Measurements from ENCODE around the gene LSAMP. TPM values are rescaled to one million over a fixed set of nuclear protein-coding genes. Genes with fewer than 3 reads are reported as not detected.

LSAMP gene
- total and polyA plus RNA-seq, 2 of the 4 experiments (the other 2 are of a cell fraction), result 7.9 to 8.0 TPM

GRCh38 chr3:115843206-115843605 lies 602.1 kb downstream of the LSAMP start:
- intact Hi-C loops (cut with micrococcal nuclease) (no loop called here), in situ Hi-C loops (cut with MboI; ENCODE audit: low sequenced_read_pairs) (no loop called here), dilution Hi-C loops (cut with HindIII; ENCODE audit: low sequenced_read_pairs, unreplicated experiment) (no loop called here)
- Histone ChIP-seq H3K36me3 (ENCODE audit: control insufficient read depth, insufficient read depth, low read length) (peaks cover 1% of the 10 kb centered on the region; the same call in 1 of the 2 replicates), H3K9ac (ENCODE audit: low read depth, low read length) (no peak overlapping the region), H3K4me3 (ENCODE audit: insufficient read depth, low read depth, low read length) (no peak overlapping the region), H3K9me3 (ENCODE audit: control insufficient read depth, insufficient read depth, low read length) (no peaks in the 10 kb centered on the region), H4K20me1 (ENCODE audit: insufficient read depth, low read length) (no peaks in the 10 kb centered on the region), H3K4ac (ENCODE audit: low read depth, low read length) (no peak overlapping the region), H3K23ac (ENCODE audit: low read depth, low read length) (no peak overlapping the region), H3K14ac (replicated peaks; ENCODE audit: low read depth, low read length) (no peak overlapping the region), H2BK20ac (ENCODE audit: low read depth, low read length) (no peak overlapping the region), H2BK120ac (ENCODE audit: low read depth, low read length) (no peak overlapping the region), H2BK15ac (ENCODE audit: low read depth, low read length) (no peak overlapping the region), H3K27me3 (ENCODE audit: control insufficient read depth, insufficient read depth, low read length) (no peaks in the 10 kb centered on the region), H2BK5ac (ENCODE audit: low read depth, low read length, poor library complexity, severe bottlenecking) (no peak overlapping the region), H3K4me2 (ENCODE audit: low read depth, low read length) (no peak overlapping the region), H3K18ac (ENCODE audit: low read depth, low read length) (no peak overlapping the region), H4K5ac (ENCODE audit: low read depth, low read length) (no peak overlapping the region), H2AFZ (replicated peaks; ENCODE audit: low read length, poor library complexity) (no peak overlapping the region), H3K9me1 (ENCODE audit: insufficient read depth, low read length) (no peaks in the 10 kb centered on the region), H3K79me1 (ENCODE audit: low read depth in 1 of 2, low read length in 2 of 2) (no peaks in the 10 kb centered on the region), H2AK9ac (replicated peaks; ENCODE audit: low read depth, low read length, poor library complexity) (no peak overlapping the region), H2AK5ac (ENCODE audit: low read depth, low read length) (no peak overlapping the region), H3K4me1 (ENCODE audit: control insufficient read depth, insufficient read depth, low read length) (0 out of 2 replicates have a peak, but pooled peaks cover 2% of the 10 kb centered on the region), H4K91ac (ENCODE audit: insufficient read depth, low read depth, low read length) (no peak overlapping the region), H3K56ac (ENCODE audit: extremely low read depth, insufficient read depth, low read length) (no peak overlapping the region), H3K27ac (ENCODE audit: insufficient read depth, low read length) (no peak overlapping the region), H4K8ac (ENCODE audit: low read depth in 2 of 2, low read length in 2 of 2) (no peak overlapping the region)
- no CpG with 5 or more reads among the region's 1 CpG for WGBS, 2 experiments (ENCODE audit: extremely low coverage in 2 of 2, insufficient read length in 1 of 2)
- CTCF ChIA-PET, result interaction anchor here (0.5 to 1.3 kb wide), 3 partner anchors 22 to 34 kb away, joined by 3 to 4 read pairs (median 4); no protein-coding TSS in a partner anchor
- TF ChIP-seq MAFK (IDR thresholded peaks at IDR 0.05; ENCODE audit: low read depth, low read length) (no peak), CTCF (conservative IDR thresholded peaks at IDR 0.05; ENCODE audit: low read depth, low read length) (no peak), USF2 (IDR thresholded peaks at IDR 0.05; ENCODE audit: low read depth, low read length) (no peak), POLR2A (IDR thresholded peaks at IDR 0.05; ENCODE audit: low read depth, low read length) (no peak), NFE2L2 (IDR thresholded peaks at IDR 0.05; ENCODE audit: low read depth, low read length) (no peak), SMC3 (IDR thresholded peaks at IDR 0.05; ENCODE audit: low read depth, low read length) (no peak), BHLHE40 (IDR thresholded peaks at IDR 0.05; ENCODE audit: low read depth, low read length) (no peak), FOS (IDR thresholded peaks at IDR 0.05; ENCODE audit: low read depth, low read length) (no peak), RAD21 (IDR thresholded peaks at IDR 0.05; ENCODE audit: low read length) (no peak), CHD1 (IDR thresholded peaks at IDR 0.05; ENCODE audit: low read depth, low read length) (no peak), MXI1 (IDR thresholded peaks at IDR 0.05; ENCODE audit: borderline replicate concordance, low read depth, low read length) (no peak), ELK1 (IDR thresholded peaks at IDR 0.05; ENCODE audit: borderline replicate concordance, low read depth, low read length) (no peak), RFX5 (IDR thresholded peaks at IDR 0.05; ENCODE audit: low read depth, low read length) (no peak), CEBPB (IDR thresholded peaks at IDR 0.05; ENCODE audit: low read depth, low read length) (no peak), MAZ (IDR thresholded peaks at IDR 0.05; ENCODE audit: borderline replicate concordance, low read depth, low read length) (no peak), RCOR1 (IDR thresholded peaks at IDR 0.05; ENCODE audit: insufficient replicate concordance, low read length) (no peak)
- DNase-seq (no peak), ATAC-seq (ENCODE audit: low read depth) (no peak; the same call in 1 of the 2 replicates)
- POLR2A ChIA-PET (ENCODE audit: unreplicated experiment), result no interaction called here
- no TSS peak for BruUV-seq (replicated peaks)
